Measurements from ENCODE around the gene XIRP2. TPM values are rescaled to one million over a fixed set of nuclear protein-coding genes. Genes with fewer than 3 reads are reported as not detected.

XIRP2 gene
- total and polyA plus RNA-seq, 10 of the 15 experiments (the other 5 are each of a cell fraction or from before 2014, with no cell fraction given) = 0.03 TPM; not detected in 9

GRCh38 chr2:166862468-166863132 is 25.7 kb upstream of the XIRP2 start (continued):
- no peak for TF ChIP-seq RELB (IDR thresholded peaks at IDR 0.05; ENCODE audit: low read depth)
- no peak for TF ChIP-seq POLR2AphosphoS5 (IDR thresholded peaks at IDR 0.05; ENCODE audit: low read length)

GRCh38 chr2:166867874-166868514 is 20.3 kb upstream of the XIRP2 start:
- Histone ChIP-seq H4K20me1 (ENCODE audit: control insufficient read depth, insufficient read depth) (no peaks in the 10 kb centered on the region), H3K27ac (ENCODE audit: control insufficient read depth, insufficient read depth) (no peak overlapping the region), H3K27me3 (replicated peaks in 1 of 2; ENCODE audit: control insufficient read depth in 2 of 2, insufficient read depth in 2 of 2, low read length in 1 of 2) (no peaks in the 10 kb centered on the region), H3K9me3 (replicated peaks; ENCODE audit: control insufficient read depth, insufficient read depth, low read length) (no peaks in the 10 kb centered on the region), H3K4me1 (ENCODE audit: control insufficient read depth, insufficient read depth, low read length) (no peaks in the 10 kb centered on the region), H3K79me2 (ENCODE audit: control insufficient read depth, insufficient read depth, low read length) (no peaks in the 10 kb centered on the region), H3K9ac (ENCODE audit: control insufficient read depth, insufficient read depth, low read length) (no peak overlapping the region), H2AFZ (ENCODE audit: control insufficient read depth, low read depth, low read length) (no peak overlapping the region), H3K4me3 (no peak overlapping the region), H3K4me2 (ENCODE audit: control insufficient read depth, insufficient read depth) (no peak overlapping the region), H3K36me3 (ENCODE audit: control insufficient read depth in 2 of 2, insufficient read depth in 2 of 2, low read length in 1 of 2) (no peaks in the 10 kb centered on the region)
- ChIA-PET CTCF (interaction anchor here (0.9 kb wide), 1 partner anchor 12 kb away, joined by 4 read pairs; no protein-coding TSS in a partner anchor), POLR2A (no interaction called here), SMC1A (ENCODE audit: uncharacterized antibody, unreplicated experiment) (interaction anchor here (0.8 kb wide), 1 partner anchor 34 kb away, joined by 3 read pairs; no protein-coding TSS in a partner anchor), RAD21 (ENCODE audit: unreplicated experiment) (no interaction called here)
- in situ Hi-C loops (cut with MboI) (no loop called here), intact Hi-C loops (cut with micrococcal nuclease; ENCODE audit: unreplicated experiment) (no loop called here)
- 43% methylated on average over 10 of the region's 10 CpGs for WGBS (ENCODE audit: insufficient coverage, insufficient replicate concordance, low lambda C conversion rate, missing lambda C conversion rate)
- ATAC-seq (no peak), DNase-seq (ENCODE audit: low read depth, low spot score) (no peak), FAIRE-seq (no peak)
- BruUV-seq (replicated peaks) = no TSS peak
- no peak for TF ChIP-seq YY1 (IDR thresholded peaks at IDR 0.05; ENCODE audit: low read depth, low read length)
- no peak for TF ChIP-seq EGR1 (IDR thresholded peaks at IDR 0.05; ENCODE audit: borderline replicate concordance in 1 of 2, low read depth in 2 of 2, low read length in 2 of 2)
- no peak for TF ChIP-seq SMARCA5 (IDR thresholded peaks at IDR 0.05)
- TF ChIP-seq KLF5 (IDR thresholded peaks at IDR 0.05; ENCODE audit: partially characterized antibody) = no peak
- TF ChIP-seq, protein P1, sequence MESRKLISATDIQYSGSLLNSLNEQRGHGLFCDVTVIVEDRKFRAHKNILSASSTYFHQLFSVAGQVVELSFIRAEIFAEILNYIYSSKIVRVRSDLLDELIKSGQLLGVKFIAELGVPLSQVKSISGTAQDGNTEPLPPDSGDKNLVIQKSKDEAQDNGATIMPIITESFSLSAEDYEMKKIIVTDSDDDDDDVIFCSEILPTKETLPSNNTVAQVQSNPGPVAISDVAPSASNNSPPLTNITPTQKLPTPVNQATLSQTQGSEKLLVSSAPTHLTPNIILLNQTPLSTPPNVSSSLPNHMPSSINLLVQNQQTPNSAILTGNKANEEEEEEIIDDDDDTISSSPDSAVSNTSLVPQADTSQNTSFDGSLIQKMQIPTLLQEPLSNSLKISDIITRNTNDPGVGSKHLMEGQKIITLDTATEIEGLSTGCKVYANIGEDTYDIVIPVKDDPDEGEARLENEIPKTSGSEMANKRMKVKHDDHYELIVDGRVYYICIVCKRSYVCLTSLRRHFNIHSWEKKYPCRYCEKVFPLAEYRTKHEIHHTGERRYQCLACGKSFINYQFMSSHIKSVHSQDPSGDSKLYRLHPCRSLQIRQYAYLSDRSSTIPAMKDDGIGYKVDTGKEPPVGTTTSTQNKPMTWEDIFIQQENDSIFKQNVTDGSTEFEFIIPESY (IDR thresholded peaks at IDR 0.05) = no peak
- TF ChIP-seq TCF7 (IDR thresholded peaks at IDR 0.05; ENCODE audit: borderline replicate concordance) = no peak
- no peak for TF ChIP-seq CEBPZ (IDR thresholded peaks at IDR 0.05; ENCODE audit: low read depth, low read length)
- no peak for TF ChIP-seq DPF2 (IDR thresholded peaks at IDR 0.05)
- TF ChIP-seq, protein P2, sequence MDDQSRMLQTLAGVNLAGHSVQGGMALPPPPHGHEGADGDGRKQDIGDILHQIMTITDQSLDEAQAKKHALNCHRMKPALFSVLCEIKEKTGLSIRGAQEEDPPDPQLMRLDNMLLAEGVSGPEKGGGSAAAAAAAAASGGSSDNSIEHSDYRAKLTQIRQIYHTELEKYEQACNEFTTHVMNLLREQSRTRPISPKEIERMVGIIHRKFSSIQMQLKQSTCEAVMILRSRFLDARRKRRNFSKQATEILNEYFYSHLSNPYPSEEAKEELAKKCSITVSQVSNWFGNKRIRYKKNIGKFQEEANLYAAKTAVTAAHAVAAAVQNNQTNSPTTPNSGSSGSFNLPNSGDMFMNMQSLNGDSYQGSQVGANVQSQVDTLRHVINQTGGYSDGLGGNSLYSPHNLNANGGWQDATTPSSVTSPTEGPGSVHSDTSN (IDR thresholded peaks at IDR 0.05; ENCODE audit: insufficient replicate concordance, low read depth, low read length) = no peak
- no peak for TF ChIP-seq ZZZ3 (IDR thresholded peaks at IDR 0.05; ENCODE audit: control insufficient read depth, insufficient read length, low read depth)
